B cell (primary cell): ENCODE measurements around the gene CFTR. TPM values are rescaled to one million over a fixed set of nuclear protein-coding genes. Genes with fewer than 3 reads are reported as not detected.

ENCODE experiments used
- ATAC-seq: fragments of 200-7000 bp; cut with Tn5 transposase; one replicate; pipeline ENCODE4 v1.10.0; 2021; ENCODE audit warnings: low read depth, mild to moderate bottlenecking, moderate number of reproducible peaks, moderate library complexity
- CTCF ChIA-PET: fragments of 350-600 bp; sonication (Branson Sonifier 250); formaldehyde crosslinking; loops from one replicate; lab custom pipeline; 2021; ENCODE audit warnings: antibody characterized with exemption, inconsistent platforms; lab: Charles Lee
- POLR2A ChIA-PET: fragments of 350-600 bp; sonication (Branson Sonifier 250); formaldehyde crosslinking; loops from one replicate; lab custom pipeline; 2021; ENCODE audit warnings: antibody characterized with exemption; lab: Charles Lee
- DNase-seq: peaks from one replicate; pipeline ENCODE4 v3.0.0; 2013
- H2AFZ ChIP-seq: 2 replicates; pipeline ENCODE4 v1.6.1; 2012; ENCODE audit warnings: mild to moderate bottlenecking, low read depth, low read length; ENCODE audit not compliant: insufficient read depth, poor library complexity, severe bottlenecking
- H3K27ac ChIP-seq, 2 donors: 1 replicate in 1 of 2; 2 replicates in 1 of 2; pipeline ENCODE4 v1.5.1; 2012 to 2013; ENCODE audit warnings: low read length in 2 of 2, mild to moderate bottlenecking in 2 of 2, moderate library complexity in 1 of 2
- H3K27me3 ChIP-seq, 4 experiments: fragments of 200-600 bp in 1 of 4; sonication (generic) in 1 of 4; replicated peaks in 1 of 4; 1 replicate in 2 of 4; 2 replicates in 2 of 4; pipeline versions ENCODE4 v1.6.1 to v1.7.0; 2013 to 2016; ENCODE audit warnings: low read length in 3 of 4, mild to moderate bottlenecking in 2 of 4, mixed read lengths in 1 of 4, moderate library complexity in 1 of 4; ENCODE audit not compliant: insufficient read depth in 4 of 4, control insufficient read depth in 3 of 4; ENCODE audit errors: control extremely low read depth in 1 of 4
- H3K36me3 ChIP-seq, 2 experiments: replicated peaks in 1 of 2; 1 replicate in 1 of 2; 2 replicates in 1 of 2; pipeline versions ENCODE4 v1.6.1 to v1.7.1; 2013; ENCODE audit warnings: low read length in 1 of 2; ENCODE audit not compliant: insufficient read depth in 2 of 2, control insufficient read depth in 1 of 2; ENCODE audit errors: control extremely low read depth in 1 of 2, extremely low read depth in 1 of 2
- H3K4me1 ChIP-seq, 2 donors: fragments of 200-600 bp in 1 of 2; sonication (generic) in 1 of 2; 1 replicate in 1 of 2; 2 replicates in 1 of 2; pipeline versions ENCODE4 v1.5.1 to v1.6.1; 2013 to 2017; ENCODE audit warnings: low read length in 2 of 2; ENCODE audit not compliant: control insufficient read depth in 2 of 2, insufficient read depth in 2 of 2
- H3K4me2 ChIP-seq: replicated peaks from 2 replicates; pipeline ENCODE3; 2012; ENCODE audit warnings: mild to moderate bottlenecking, low read depth, low read length; ENCODE audit not compliant: poor library complexity, severe bottlenecking
- H3K4me3 ChIP-seq, 5 experiments: fragments of 200-600 bp in 1 of 5; sonication (generic) in 1 of 5; 1 replicate in 3 of 5; 2 replicates in 2 of 5; pipeline versions ENCODE4 v1.5.1 to v1.7.0; 2011 to 2016; ENCODE audit warnings: low read length in 4 of 5, mild to moderate bottlenecking in 4 of 5, low read depth in 2 of 5, control low read depth in 1 of 5, moderate library complexity in 1 of 5; ENCODE audit not compliant: insufficient read depth in 1 of 5; ENCODE audit errors: control extremely low read depth in 1 of 5, extremely low read depth in 1 of 5
- H3K79me2 ChIP-seq: fragments of 200-600 bp; sonication (generic); one replicate; pipeline ENCODE4 v1.6.0; 2016; ENCODE audit warnings: low read length; ENCODE audit not compliant: control insufficient read depth, insufficient read depth
- H3K9ac ChIP-seq: fragments of 200-600 bp; sonication (generic); 2 replicates; pipeline ENCODE4 v1.6.1; 2017; ENCODE audit warnings: mild to moderate bottlenecking, low read length, moderate library complexity
- H3K9me3 ChIP-seq, 3 donors: one replicate each; pipeline versions ENCODE4 v1.6.1 to v1.7.1; 2013; ENCODE audit warnings: low read length in 2 of 3; ENCODE audit not compliant: control insufficient read depth in 2 of 3, insufficient read depth in 1 of 3; ENCODE audit errors: control extremely low read depth in 1 of 3
- H4K20me1 ChIP-seq: 2 replicates; pipeline ENCODE4 v1.6.0; 2012; ENCODE audit warnings: mild to moderate bottlenecking, low read length; ENCODE audit not compliant: insufficient read depth, control insufficient read depth, poor library complexity, severe bottlenecking
- H3K27ac Mint-ChIP-seq: one replicate; pipeline ENCODE4 v1.8.0; 2021; ENCODE audit warnings: mixed read lengths
- H3K27me3 Mint-ChIP-seq: one replicate; pipeline ENCODE4 v1.8.0; 2021; ENCODE audit warnings: mixed read lengths
- H3K4me1 Mint-ChIP-seq: one replicate; pipeline ENCODE4 v1.8.0; 2021; ENCODE audit warnings: mixed read lengths
- H3K4me3 Mint-ChIP-seq: one replicate; pipeline ENCODE4 v1.8.0; 2021; ENCODE audit warnings: mixed read lengths
- H3K9me3 Mint-ChIP-seq: one replicate; pipeline ENCODE4 v1.8.0; 2022; ENCODE audit warnings: mixed read lengths; ENCODE audit not compliant: insufficient read depth
- EZH2 ChIP-seq: IDR thresholded peaks from 2 replicates; pipeline ENCODE4 v1.6.1; 2012; ENCODE audit warnings: borderline replicate concordance, low read depth, mild to moderate bottlenecking, moderate library complexity, low read length; ENCODE audit not compliant: insufficient read depth, poor library complexity, severe bottlenecking
- WGBS: methylation state at CpG from one replicate; pipeline ENCODE4 v1.1.5; 2013; ENCODE audit warnings: missing lambda C conversion rate; ENCODE audit not compliant: insufficient coverage; 5-methylcytosine and 5-hydroxymethylcytosine counted together
- intact Hi-C: fragments of 100-400 bp; cut with micrococcal nuclease; formaldehyde crosslinking; loops from one replicate; pipeline ENCODE4 v1.10.0; 2022
- polyA plus RNA-seq: library from polyadenylated mRNA; depleted of rRNA; stranded (reverse); fragments of >200 nt; gene quantifications from 2 replicates; pipeline ENCODE4 v1.2.3, GENCODE V29; 2012
- total RNA-seq, 2 donors: library from RNA; stranded (reverse); fragments of 120-200 nt in 1 of 2; gene quantifications; 1 replicate in 1 of 2; 2 replicates in 1 of 2; pipeline versions ENCODE4 v1.2.3 to v1.2.4, GENCODE V29; 2013 to 2022
- TF ChIP-seq, protein P1 (sequence below): fragments of 200-600 bp; IDR thresholded peaks from one replicate; pipeline ENCODE4 v1.8.0; 2022; ENCODE audit warnings: antibody characterized with exemption, mild to moderate bottlenecking

The CFTR gene
- total and polyA plus RNA-seq, 2 donors (not counting 1 experiment from before 2014, with no cell fraction given) = not detected

DNA sequence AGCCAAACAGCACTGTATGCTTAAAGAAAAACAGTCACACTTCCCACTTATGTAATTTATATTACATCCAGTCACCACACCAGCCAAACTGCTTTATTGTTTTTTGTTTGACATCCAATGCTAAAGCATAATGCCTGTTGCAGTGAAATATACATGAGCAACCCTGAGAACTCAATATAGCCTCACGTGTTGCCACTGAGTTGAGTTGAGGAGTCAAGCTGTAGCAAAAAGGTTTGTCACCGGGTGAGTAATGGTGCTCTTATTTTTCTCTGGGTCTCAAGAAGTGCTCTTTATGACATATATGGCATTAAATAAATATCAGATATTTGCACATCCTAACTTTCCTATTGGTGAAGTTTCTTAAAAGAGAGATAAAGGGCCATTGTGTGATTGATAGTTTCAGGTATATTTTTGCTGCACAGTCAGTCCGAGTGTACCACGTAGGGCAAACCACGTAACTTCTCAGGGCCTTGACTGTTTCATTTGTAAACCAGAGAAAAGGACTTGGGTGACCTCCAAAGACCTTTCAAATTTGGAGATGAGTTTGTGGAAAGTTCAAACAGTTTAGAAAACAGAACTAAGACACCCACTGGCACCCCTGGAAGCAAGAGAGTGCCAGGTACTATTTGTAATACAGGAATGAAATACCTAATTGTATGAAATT, 168.5 kb downstream of the CFTR start:
- no peaks in the 10 kb centered on the region for H3K4me1 ChIP-seq
- Mint-ChIP-seq H3K4me1 (no peaks in the 10 kb centered on the region), H3K4me3 (no peak overlapping the region), H3K9me3 (no peaks in the 10 kb centered on the region), H3K27me3 (no peaks in the 10 kb centered on the region), H3K27ac (no peak overlapping the region)
- intact Hi-C loops = no loop called here
- no peaks in the 10 kb centered on the region for H3K36me3 ChIP-seq
- no peak overlapping the region for H3K27ac ChIP-seq
- H3K9me3 ChIP-seq = no peaks in the 10 kb centered on the region
- POLR2A ChIA-PET = no interaction called here
- H4K20me1 ChIP-seq = no peaks in the 10 kb centered on the region
- CTCF ChIA-PET = no interaction called here
- no peak overlapping the region for H2AFZ ChIP-seq
- no peaks in the 10 kb centered on the region for H3K27me3 ChIP-seq
- H3K79me2 ChIP-seq = no peaks in the 10 kb centered on the region
- H3K4me2 ChIP-seq = no peak overlapping the region
- WGBS = 100% methylated on average over 4 of the region's 5 CpGs
- no peak overlapping the region for H3K9ac ChIP-seq
- ATAC-seq = no peak
- TF ChIP-seq, protein P1, sequence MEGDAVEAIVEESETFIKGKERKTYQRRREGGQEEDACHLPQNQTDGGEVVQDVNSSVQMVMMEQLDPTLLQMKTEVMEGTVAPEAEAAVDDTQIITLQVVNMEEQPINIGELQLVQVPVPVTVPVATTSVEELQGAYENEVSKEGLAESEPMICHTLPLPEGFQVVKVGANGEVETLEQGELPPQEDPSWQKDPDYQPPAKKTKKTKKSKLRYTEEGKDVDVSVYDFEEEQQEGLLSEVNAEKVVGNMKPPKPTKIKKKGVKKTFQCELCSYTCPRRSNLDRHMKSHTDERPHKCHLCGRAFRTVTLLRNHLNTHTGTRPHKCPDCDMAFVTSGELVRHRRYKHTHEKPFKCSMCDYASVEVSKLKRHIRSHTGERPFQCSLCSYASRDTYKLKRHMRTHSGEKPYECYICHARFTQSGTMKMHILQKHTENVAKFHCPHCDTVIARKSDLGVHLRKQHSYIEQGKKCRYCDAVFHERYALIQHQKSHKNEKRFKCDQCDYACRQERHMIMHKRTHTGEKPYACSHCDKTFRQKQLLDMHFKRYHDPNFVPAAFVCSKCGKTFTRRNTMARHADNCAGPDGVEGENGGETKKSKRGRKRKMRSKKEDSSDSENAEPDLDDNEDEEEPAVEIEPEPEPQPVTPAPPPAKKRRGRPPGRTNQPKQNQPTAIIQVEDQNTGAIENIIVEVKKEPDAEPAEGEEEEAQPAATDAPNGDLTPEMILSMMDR = no peak
- TF ChIP-seq EZH2 = no peak
- DNase-seq = no peak
- H3K4me3 ChIP-seq = no peak overlapping the region

DNA sequence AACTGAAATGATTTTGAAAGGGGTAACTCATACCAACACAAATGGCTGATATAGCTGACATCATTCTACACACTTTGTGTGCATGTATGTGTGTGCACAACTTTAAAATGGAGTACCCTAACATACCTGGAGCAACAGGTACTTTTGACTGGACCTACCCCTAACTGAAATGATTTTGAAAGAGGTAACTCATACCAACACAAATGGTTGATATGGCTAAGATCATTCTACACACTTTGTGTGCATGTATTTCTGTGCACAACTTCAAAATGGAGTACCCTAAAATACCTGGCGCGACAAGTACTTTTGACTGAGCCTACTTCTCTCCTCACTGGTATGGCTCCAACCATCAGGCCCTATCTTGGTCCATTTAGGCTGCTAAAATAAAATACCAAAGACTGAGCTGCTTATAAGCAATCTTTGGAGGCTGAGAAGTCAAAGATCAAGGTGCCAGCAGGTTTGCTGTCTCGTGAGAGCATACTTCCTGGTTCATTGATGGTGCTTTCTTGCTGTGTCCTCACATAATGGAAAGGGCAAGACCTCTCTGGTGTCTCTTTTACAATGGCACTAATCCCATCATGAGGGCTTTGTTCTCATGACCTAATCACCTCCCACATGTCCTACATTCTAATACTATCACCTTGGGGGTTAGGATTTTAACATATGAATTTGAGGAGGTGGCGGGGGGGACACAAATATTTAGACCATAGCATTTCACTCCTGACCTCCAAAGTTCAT, 173.3 kb downstream of the CFTR start:
- H3K36me3 ChIP-seq = no peaks in the 10 kb centered on the region
- no peaks in the 10 kb centered on the region for H3K4me1 Mint-ChIP-seq
- TF ChIP-seq, protein P1 = no peak
- no peak for TF ChIP-seq EZH2
- intact Hi-C loops = no loop called here
- no peak overlapping the region for H3K27ac ChIP-seq
- H3K9me3 Mint-ChIP-seq = no peaks in the 10 kb centered on the region
- H3K27me3 ChIP-seq = no peaks in the 10 kb centered on the region
- no peaks in the 10 kb centered on the region for H3K27me3 Mint-ChIP-seq
- no peak for DNase-seq
- H3K27ac Mint-ChIP-seq = no peak overlapping the region
- H3K9me3 ChIP-seq = peaks cover 0 to 4% (median 0%) of the 10 kb centered on the region in 3 donors
- no peaks in the 10 kb centered on the region for H4K20me1 ChIP-seq
- no peak overlapping the region for H3K9ac ChIP-seq
- no peak for ATAC-seq
- no peaks in the 10 kb centered on the region for H3K4me1 ChIP-seq
- WGBS = 85% methylated on average over 3 of the region's 4 CpGs
- CTCF ChIA-PET = no interaction called here
- no peaks in the 10 kb centered on the region for H3K79me2 ChIP-seq
- H2AFZ ChIP-seq = no peak overlapping the region
- no peak overlapping the region for H3K4me2 ChIP-seq
- POLR2A ChIA-PET = no interaction called here
- H3K4me3 Mint-ChIP-seq = no peak overlapping the region
- H3K4me3 ChIP-seq = no peak overlapping the region
